ENCODE data around the gene NUP93. TPM values are rescaled to one million over a fixed set of nuclear protein-coding genes. Genes with fewer than 3 reads are reported as not detected.
A peak's percentile ranks its signal among the peaks of the same experiment; 100 is the strongest.

The NUP93 gene
- total RNA-seq, 1 experiment from 2014 or later: 144 TPM

GRCh38 chr16:56700195-56700594 lies 29.7 kb upstream of the NUP93 start:
- POLR2A ChIA-PET: interaction anchor here (0.7 to 2.7 kb wide), 4 partner anchors 27 to 95 kb away, joined by 3 to 24 read pairs (median 8); partner anchors contain the start of gene MT1E
- H4K20me1 ChIP-seq (ENCODE audit: insufficient read depth): no peaks in the 10 kb centered on the region
- no peak overlapping the region for H3K27ac ChIP-seq (ENCODE audit: low read depth, low read length)
- H3K4me2 ChIP-seq (ENCODE audit: low read length): no peak overlapping the region
- no peaks in the 10 kb centered on the region for H3K36me3 ChIP-seq (ENCODE audit: control insufficient read depth in 1 of 2, insufficient read depth in 2 of 2, low read length in 2 of 2)
- no peaks in the 10 kb centered on the region for H3K9me2 ChIP-seq (ENCODE audit: insufficient read depth)
- no peak overlapping the region for H3K4me3 ChIP-seq (replicated peaks in 1 of 2; ENCODE audit: low read depth in 1 of 2, low read length in 2 of 2)
- no peak overlapping the region for H3K9ac ChIP-seq (ENCODE audit: low read length)
- intact Hi-C loops (cut with micrococcal nuclease): loop anchor here (5.0 to 10.0 kb wide), 3 partner anchors 188 to 988 kb away; no protein-coding TSS in a partner anchor
- peak overlapping the region; percentile 61 for H2AFZ ChIP-seq (ENCODE audit: low read depth, low read length, poor library complexity, severe bottlenecking)
- no peak for TF ChIP-seq FOSL1 (IDR thresholded peaks at IDR 0.05; ENCODE audit: low read depth)
- no peak for TF ChIP-seq ELF1 (IDR thresholded peaks at IDR 0.05; ENCODE audit: borderline replicate concordance, low read depth)
- no peak for TF ChIP-seq SRF (IDR thresholded peaks at IDR 0.05; ENCODE audit: low read depth)
- TF ChIP-seq EZH2phosphoT487 (IDR thresholded peaks at IDR 0.05; ENCODE audit: borderline replicate concordance): no peak
- TF ChIP-seq EZH2 (IDR thresholded peaks at IDR 0.05): no peak
- TF ChIP-seq CBX3 (IDR thresholded peaks at IDR 0.05; ENCODE audit: low read depth): no peak
- no peak for TF ChIP-seq SIN3A (IDR thresholded peaks at IDR 0.05; ENCODE audit: low read depth)
- TF ChIP-seq JUND (IDR thresholded peaks at IDR 0.05): no peak
- TF ChIP-seq POLR2AphosphoS5 (IDR thresholded peaks at IDR 0.05; ENCODE audit: low read depth, low read length): no peak
- H3K9me3 ChIP-seq (ENCODE audit: control insufficient read depth in 1 of 2, insufficient read depth in 1 of 2, low read depth in 1 of 2, low read length in 2 of 2): no peaks in the 10 kb centered on the region
- CTCF ChIA-PET: interaction anchor here (1.1 to 4.0 kb wide), 3 partner anchors 95 to 344 kb away, joined by 3 to 65 read pairs (median 37); no protein-coding TSS in a partner anchor
- no peak for DNase-seq (ENCODE audit: low read depth, low spot score)
- peaks cover 0 to 11% of the 10 kb centered on the region in 2 experiments; a peak in 3 of 4 replicates for H3K4me1 ChIP-seq (ENCODE audit: control insufficient read depth in 1 of 2, insufficient read depth in 2 of 2, low read length in 2 of 2)
- H3K27me3 ChIP-seq (ENCODE audit: insufficient read depth, low read length): no peaks in the 10 kb centered on the region
- no peak for ATAC-seq
- no peaks in the 10 kb centered on the region for H3K79me2 ChIP-seq (ENCODE audit: insufficient read depth, low read length)
- RAD21 ChIA-PET (ENCODE audit: low non-redundant PET in 1 of 2, low total read pairs in 2 of 2, uncharacterized antibody in 2 of 2, unreplicated experiment in 2 of 2): interaction anchor here (0.7 to 1.2 kb wide), 3 partner anchors 38 to 186 kb away, joined by 3 read pairs; partner anchors contain the start of gene MT1E (in 1 of the 2)
- BruUV-seq (replicated peaks): no TSS peak

- RAD21 ChIA-PET (ENCODE audit: low non-redundant PET in 1 of 2, low total read pairs in 2 of 2, uncharacterized antibody in 2 of 2, unreplicated experiment in 2 of 2): interaction anchor here (0.7 to 2.4 kb wide), 6 partner anchors 39 to 187 kb away, joined by 3 to 13 read pairs (median 6); partner anchors contain the start of gene MT1E (in 1 of the 2)
- CTCF ChIA-PET: interaction anchor here (1.1 to 4.0 kb wide), 6 partner anchors 74 to 344 kb away, joined by 3 to 65 read pairs (median 22); partner anchors contain the start of gene MT1E
- no peak for TF ChIP-seq POLR2AphosphoS5 (IDR thresholded peaks at IDR 0.05; ENCODE audit: low read depth, low read length)
- no peak for TF ChIP-seq TCF7L2 (IDR thresholded peaks at IDR 0.05; ENCODE audit: borderline replicate concordance, extremely low read depth, insufficient read depth, insufficient read length)
- no peak for TF ChIP-seq RAD21 (IDR thresholded peaks at IDR 0.05; ENCODE audit: low read depth)
- TF ChIP-seq, protein P1, sequence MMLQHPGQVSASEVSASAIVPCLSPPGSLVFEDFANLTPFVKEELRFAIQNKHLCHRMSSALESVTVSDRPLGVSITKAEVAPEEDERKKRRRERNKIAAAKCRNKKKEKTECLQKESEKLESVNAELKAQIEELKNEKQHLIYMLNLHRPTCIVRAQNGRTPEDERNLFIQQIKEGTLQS (IDR thresholded peaks at IDR 0.05): no peak
- no peak for TF ChIP-seq ZBTB33 (IDR thresholded peaks at IDR 0.05; ENCODE audit: extremely low read depth, insufficient replicate concordance, low read length)
- TF ChIP-seq JUND (IDR thresholded peaks at IDR 0.05): no peak
- TF ChIP-seq SP1 (IDR thresholded peaks at IDR 0.05; ENCODE audit: low read depth): no peak
- no peak for TF ChIP-seq EZH2phosphoT487 (IDR thresholded peaks at IDR 0.05; ENCODE audit: borderline replicate concordance)
- no peak for TF ChIP-seq EGR1 (IDR thresholded peaks at IDR 0.05; ENCODE audit: low read depth)
- no peak for TF ChIP-seq ZFX (IDR thresholded peaks at IDR 0.05)
- no peak for TF ChIP-seq SRF (IDR thresholded peaks at IDR 0.05; ENCODE audit: low read depth)
- TF ChIP-seq CBX3 (IDR thresholded peaks at IDR 0.05; ENCODE audit: low read depth): no peak
- no peak for TF ChIP-seq ZNF274 (IDR thresholded peaks at IDR 0.05; ENCODE audit: low read depth, low read length)
These were observed 29.3 kb upstream of the NUP93 start for GRCh38 chr16:56700631-56701030.

More at GRCh38 chr16:56700631-56701030, 29.3 kb upstream of the NUP93 start:
- H3K27me3 ChIP-seq (ENCODE audit: insufficient read depth, low read length): no peaks in the 10 kb centered on the region
- H3K27ac ChIP-seq (ENCODE audit: low read depth, low read length): no peak overlapping the region
- no peaks in the 10 kb centered on the region for H3K9me3 ChIP-seq (ENCODE audit: control insufficient read depth in 1 of 2, insufficient read depth in 1 of 2, low read depth in 1 of 2, low read length in 2 of 2)
- H3K79me2 ChIP-seq (ENCODE audit: insufficient read depth, low read length): no peaks in the 10 kb centered on the region
- no peaks in the 10 kb centered on the region for H3K36me3 ChIP-seq (ENCODE audit: control insufficient read depth in 1 of 2, insufficient read depth in 2 of 2, low read length in 2 of 2)
- no peak for DNase-seq (ENCODE audit: low read depth, low spot score)
- no peak overlapping the region for H3K4me3 ChIP-seq (replicated peaks in 1 of 2; ENCODE audit: low read depth in 1 of 2, low read length in 2 of 2)
- no TSS peak for BruUV-seq (replicated peaks)
- H2AFZ ChIP-seq (ENCODE audit: low read depth, low read length, poor library complexity, severe bottlenecking): no peak overlapping the region
- H3K9ac ChIP-seq (ENCODE audit: low read length): no peak overlapping the region
- intact Hi-C loops (cut with micrococcal nuclease): loop anchor here (5.0 to 10.0 kb wide), 3 partner anchors 188 to 988 kb away; no protein-coding TSS in a partner anchor
- no peaks in the 10 kb centered on the region for H4K20me1 ChIP-seq (ENCODE audit: insufficient read depth)
- H3K9me2 ChIP-seq (ENCODE audit: insufficient read depth): no peaks in the 10 kb centered on the region
- POLR2A ChIA-PET: interaction anchor here (0.7 to 2.7 kb wide), 4 partner anchors 26 to 95 kb away, joined by 3 to 24 read pairs (median 8); partner anchors contain the start of gene MT1E
- peaks cover 0 to 11% of the 10 kb centered on the region in 2 experiments; a peak in 3 of 4 replicates for H3K4me1 ChIP-seq (ENCODE audit: control insufficient read depth in 1 of 2, insufficient read depth in 2 of 2, low read length in 2 of 2)
- no peak overlapping the region for H3K4me2 ChIP-seq (ENCODE audit: low read length)
- no peak for ATAC-seq

All from HCT116 (cell line).